NCI-H2029 (cell line): Measurements from ENCODE around the gene FBXO33.
"Not testable (repeated sequence)": the region's sequence is repeated elsewhere in the genome, so short reads cannot be mapped to it uniquely, and the experiment has no call there.

Experiments
- DNase-seq: peaks from one replicate; lab custom pipeline; 2025; lab: John Stamatoyannopoulos, UW

Gene FBXO33

GRCh38 chr14:39372656-39373055, 59.6 kb downstream of the FBXO33 start:
- no peak for DNase-seq

- no peak for DNase-seq
Measured at GRCh38 chr14:39370415-39370814, 61.8 kb downstream of the FBXO33 start.

GRCh38 chr14:39369029-39369428, 63.2 kb downstream of the FBXO33 start:
- DNase-seq = no peak

DNA sequence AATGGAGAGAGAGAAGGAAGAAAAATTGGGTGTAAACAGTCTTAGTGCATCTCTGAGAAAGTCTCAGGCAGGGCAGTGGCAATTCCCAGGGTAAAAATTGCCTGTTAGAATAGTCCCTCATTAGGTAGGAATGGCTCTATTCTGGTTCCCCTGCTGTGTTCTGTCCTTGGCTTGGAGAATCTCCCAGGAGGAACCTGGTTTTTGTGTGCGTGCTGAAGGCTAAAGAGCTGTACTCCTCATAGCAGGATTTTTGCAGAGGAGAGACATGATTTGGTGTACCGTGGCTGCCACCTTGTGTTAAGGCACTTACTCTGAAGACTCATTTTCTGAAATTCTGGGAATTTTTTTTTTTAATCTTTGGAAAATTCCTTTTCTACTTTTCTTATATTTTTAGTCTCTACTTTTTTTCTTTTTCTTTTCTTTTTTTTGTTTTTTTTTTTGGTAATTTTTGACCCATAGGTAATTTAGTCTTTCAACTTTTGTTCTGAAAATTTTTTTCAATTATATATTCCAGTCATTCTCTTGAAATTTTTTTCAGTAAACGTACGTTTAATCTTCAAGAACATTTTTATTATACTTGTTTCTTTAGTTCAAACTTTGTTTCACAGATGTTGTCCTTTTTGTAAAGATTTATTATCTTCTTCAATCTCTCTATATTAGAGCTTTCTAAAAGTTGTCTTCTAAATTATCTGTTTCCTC, 63.8 kb downstream of the FBXO33 start:
- DNase-seq = peak; percentile 10

DNA sequence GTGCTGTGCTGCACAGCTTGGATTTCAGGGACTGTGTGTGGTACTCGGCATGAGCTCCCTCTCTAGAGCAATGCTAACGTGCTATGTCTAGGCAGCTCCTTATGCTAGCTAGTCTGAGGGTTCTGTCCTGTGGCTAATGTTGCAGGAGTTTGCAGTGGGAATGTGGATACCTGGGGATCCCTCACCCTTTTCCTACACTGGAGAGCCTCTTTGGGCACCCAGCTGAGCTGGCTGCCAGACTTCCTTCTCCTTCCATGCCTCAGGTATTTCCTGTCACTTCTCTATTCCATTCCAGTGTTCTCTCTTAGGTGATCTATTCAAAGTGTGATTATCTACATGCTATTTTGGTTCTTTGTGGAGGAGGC, 64.9 kb downstream of the FBXO33 start:
- DNase-seq = no peak

- no peak for DNase-seq
Measured at GRCh38 chr14:39366460-39367386, 65.5 kb downstream of the FBXO33 start.

DNA sequence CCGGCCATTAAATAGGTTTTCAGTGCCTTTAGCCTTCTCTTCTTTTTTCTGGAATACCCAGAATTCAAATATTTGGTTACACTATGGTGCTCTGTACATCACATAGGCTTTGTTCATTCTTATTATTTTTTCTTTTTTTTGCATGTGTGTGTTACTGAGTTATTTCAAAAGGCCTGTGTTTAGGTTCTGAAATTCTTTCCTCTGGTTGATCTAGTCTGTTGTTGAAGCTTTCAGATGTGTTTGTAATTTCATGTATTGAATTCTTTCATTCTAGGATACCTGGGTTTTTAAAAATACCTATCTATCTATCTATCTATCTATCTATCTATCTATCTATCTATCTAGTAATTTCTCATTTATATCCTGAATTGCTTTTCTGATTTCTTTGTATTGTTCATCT, 66.9 kb downstream of the FBXO33 start:
- DNase-seq = no peak

DNA sequence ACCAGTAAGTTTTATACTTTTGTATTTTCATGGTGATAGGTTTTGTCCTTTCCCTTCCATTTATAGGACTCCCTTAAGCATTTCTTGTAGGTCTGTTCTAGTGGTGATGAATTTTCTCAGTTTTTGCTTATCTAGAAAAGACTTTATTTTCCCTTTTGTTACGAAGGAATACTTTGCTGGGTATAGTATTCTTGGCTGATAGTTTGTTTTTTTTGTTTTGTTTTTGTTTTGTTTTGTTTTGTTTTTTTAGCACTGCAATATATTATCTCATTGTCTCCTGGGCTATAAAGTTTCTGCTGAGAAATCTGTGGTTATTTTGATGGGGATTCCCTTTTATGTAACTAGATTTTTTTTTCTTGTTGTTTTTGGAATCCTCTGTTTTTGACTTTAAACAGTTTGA, 67.7 kb downstream of the FBXO33 start:
- DNase-seq = no peak

GRCh38 chr14:39361556-39361955, 70.7 kb downstream of the FBXO33 start:
- not testable (repeated sequence) for DNase-seq

GRCh38 chr14:39360316-39360715, 71.9 kb downstream of the FBXO33 start:
- DNase-seq = no peak

DNA sequence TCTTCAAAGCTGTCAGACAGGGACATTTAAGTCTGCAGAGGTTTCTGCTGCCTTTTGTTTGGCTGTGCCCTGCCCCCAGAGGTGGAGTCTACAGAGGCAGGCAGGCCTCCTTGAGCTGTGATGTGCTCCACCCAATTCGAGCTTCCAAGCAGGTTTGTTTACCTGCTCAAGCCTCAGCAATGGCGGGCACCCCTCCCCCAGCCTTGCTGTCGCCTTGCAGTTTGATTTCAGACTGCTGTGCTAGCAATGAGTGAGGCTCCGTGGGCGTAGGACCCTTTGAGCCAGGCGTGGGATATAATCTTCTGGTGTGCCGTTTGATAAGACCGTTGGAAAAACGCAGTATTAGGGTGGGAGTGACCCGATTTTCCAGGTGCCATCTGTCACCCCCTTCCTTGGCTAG, 73.2 kb downstream of the FBXO33 start:
- DNase-seq = not testable (repeated sequence)

GRCh38 chr14:39351708-39352107, 80.5 kb downstream of the FBXO33 start:
- no peak for DNase-seq

DNA sequence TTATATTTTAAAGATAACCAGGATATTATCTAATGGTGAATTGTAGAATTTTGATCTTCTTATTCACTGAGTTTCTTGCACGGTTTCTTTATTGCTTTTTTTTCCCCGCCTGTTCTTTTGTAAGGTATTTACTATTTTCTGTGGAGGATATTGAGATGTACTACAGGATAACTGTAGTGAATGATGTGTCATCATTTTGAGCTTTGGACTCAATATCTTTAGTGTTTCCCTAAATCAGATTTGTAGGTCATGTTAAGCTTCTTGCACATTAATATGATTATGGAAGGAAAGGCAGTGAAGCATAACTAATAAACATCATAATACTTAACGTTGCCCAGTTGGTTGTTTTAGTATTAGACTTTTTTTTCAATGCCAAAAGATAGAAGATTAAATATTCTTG, 81.4 kb downstream of the FBXO33 start:
- no peak for DNase-seq
